A673 (cell line): ENCODE measurements around the gene GDA.

Source experiments
- EZH2 ChIP-seq: fragments of 200-600 bp; sonication (generic); IDR thresholded peaks from 2 replicates; pipeline ENCODE4 v1.6.1; 2017; ENCODE audit warnings: borderline replicate concordance, low read depth, mild to moderate bottlenecking, mixed read lengths, antibody characterized with exemption, low read length; ENCODE audit not compliant: poor library complexity, severe bottlenecking
- TF ChIP-seq, protein P1 (sequence below): fragments of 300-800, 200-600 bp; sonication (generic); conservative IDR thresholded peaks from 2 replicates; pipeline ENCODE4 v1.5.1; 2017; ENCODE audit warnings: low read depth, mild to moderate bottlenecking, antibody characterized with exemption, low read length, moderate library complexity, mixed read lengths

DNA sequence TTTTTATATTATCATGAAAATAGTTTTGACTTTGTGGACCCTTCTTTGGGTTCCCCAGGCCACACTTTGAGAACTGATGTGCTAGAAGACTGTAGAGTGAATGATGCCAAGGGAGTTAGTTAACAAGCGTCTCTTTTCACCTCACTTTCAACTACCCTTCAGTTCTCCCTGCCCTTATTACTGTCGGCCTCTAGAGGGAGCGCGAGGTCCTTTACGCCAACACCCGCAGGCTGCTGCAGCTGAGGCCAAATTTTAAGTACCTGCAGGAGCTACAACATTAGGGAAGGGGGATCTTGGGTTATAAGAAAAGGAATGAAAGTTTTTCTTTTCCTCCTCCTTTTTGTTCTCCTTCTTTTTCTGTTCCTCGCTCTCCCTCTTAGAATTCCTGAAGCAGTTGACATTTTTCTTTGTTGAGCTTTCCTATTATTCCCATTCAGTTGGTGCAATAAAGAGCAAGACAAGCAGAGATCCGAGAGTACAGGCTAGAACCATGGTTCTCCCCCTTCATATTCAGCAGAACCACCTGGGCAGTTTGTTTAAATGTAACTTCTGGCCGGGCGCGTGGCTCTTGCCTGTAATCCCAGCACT lies 131.8 kb downstream of the GDA start:
- TF ChIP-seq, protein P1, sequence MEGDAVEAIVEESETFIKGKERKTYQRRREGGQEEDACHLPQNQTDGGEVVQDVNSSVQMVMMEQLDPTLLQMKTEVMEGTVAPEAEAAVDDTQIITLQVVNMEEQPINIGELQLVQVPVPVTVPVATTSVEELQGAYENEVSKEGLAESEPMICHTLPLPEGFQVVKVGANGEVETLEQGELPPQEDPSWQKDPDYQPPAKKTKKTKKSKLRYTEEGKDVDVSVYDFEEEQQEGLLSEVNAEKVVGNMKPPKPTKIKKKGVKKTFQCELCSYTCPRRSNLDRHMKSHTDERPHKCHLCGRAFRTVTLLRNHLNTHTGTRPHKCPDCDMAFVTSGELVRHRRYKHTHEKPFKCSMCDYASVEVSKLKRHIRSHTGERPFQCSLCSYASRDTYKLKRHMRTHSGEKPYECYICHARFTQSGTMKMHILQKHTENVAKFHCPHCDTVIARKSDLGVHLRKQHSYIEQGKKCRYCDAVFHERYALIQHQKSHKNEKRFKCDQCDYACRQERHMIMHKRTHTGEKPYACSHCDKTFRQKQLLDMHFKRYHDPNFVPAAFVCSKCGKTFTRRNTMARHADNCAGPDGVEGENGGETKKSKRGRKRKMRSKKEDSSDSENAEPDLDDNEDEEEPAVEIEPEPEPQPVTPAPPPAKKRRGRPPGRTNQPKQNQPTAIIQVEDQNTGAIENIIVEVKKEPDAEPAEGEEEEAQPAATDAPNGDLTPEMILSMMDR = peak; percentile 92
- TF ChIP-seq EZH2 = no peak
